SK-N-SH (cell line): ENCODE measurements around the gene NRP2. TPM values are rescaled to one million over a fixed set of nuclear protein-coding genes. Genes with fewer than 3 reads are reported as not detected.

Experiments
- CTCF ChIA-PET: fragments of 300-600, 350-600 bp; formaldehyde crosslinking; extraction: SDS; loops from one replicate; lab custom pipeline; 2021; lab: Yijun Ruan, JAX
- POLR2A ChIA-PET: fragments of 350-600 bp; sonication (Branson Sonifier 250); formaldehyde crosslinking; extraction: SDS; loops from one replicate; lab custom pipeline; 2020; ENCODE audit warnings: antibody characterized with exemption, inconsistent platforms; lab: Yijun Ruan, JAX
- DNase-seq: peaks from one replicate; pipeline ENCODE4 v3.0.0; 2012
- H2AFZ ChIP-seq: fragments of 200-600 bp; sonication (generic); 2 replicates; pipeline ENCODE4 v1.8.1; 2016; ENCODE audit warnings: antibody characterized with exemption, mild to moderate bottlenecking, low read depth
- H3F3A ChIP-seq: fragments of 200-600 bp; sonication (generic); replicated peaks from 2 replicates; pipeline ENCODE3; 2016; ENCODE audit warnings: antibody characterized with exemption, mild to moderate bottlenecking; ENCODE audit not compliant: insufficient read depth
- H3K27ac ChIP-seq, 2 experiments: fragments of 200-500 bp in 1 of 2; fragments of 200-600 bp in 1 of 2; sonication (Bioruptor generic) in 1 of 2; sonication (generic), shearing (Covaris generic) in 1 of 2; 2 replicates each; pipeline versions ENCODE4 v1.5.1 to v1.6.1; 2014 to 2016; ENCODE audit warnings: low read depth in 2 of 2, inconsistent platforms in 1 of 2, low read length in 1 of 2, mild to moderate bottlenecking in 1 of 2, mixed read lengths in 1 of 2
- H3K27me3 ChIP-seq: fragments of 200-600 bp; sonication (generic), shearing (Covaris generic); 2 replicates; pipeline ENCODE4 v1.6.1; 2016; ENCODE audit warnings: mixed run types; ENCODE audit not compliant: insufficient read depth
- H3K36me3 ChIP-seq, 2 experiments: fragments of 200-500 bp in 1 of 2; fragments of 200-600 bp in 1 of 2; sonication (Bioruptor generic) in 1 of 2; sonication (generic) in 1 of 2; replicated peaks in 1 of 2; 2 replicates each; pipeline versions ENCODE3 to v1.5.1; 2014 to 2016; ENCODE audit warnings: low read length in 1 of 2, mild to moderate bottlenecking in 1 of 2; ENCODE audit not compliant: insufficient read depth in 2 of 2, control insufficient read depth in 1 of 2
- H3K4me1 ChIP-seq, 2 experiments: fragments of 200-500 bp in 1 of 2; fragments of 200-600 bp in 1 of 2; sonication (Bioruptor generic) in 1 of 2; sonication (generic), shearing (Covaris generic) in 1 of 2; 2 replicates each; pipeline versions ENCODE4 v1.5.1 to v1.6.1; 2014 to 2016; ENCODE audit warnings: low read depth in 1 of 2, low read length in 1 of 2, mixed run types in 1 of 2; ENCODE audit not compliant: insufficient read depth in 2 of 2, control insufficient read depth in 1 of 2
- H3K4me2 ChIP-seq: fragments of 200-600 bp; sonication (generic), shearing (Covaris generic); 2 replicates; pipeline ENCODE4 v1.6.1; 2017; ENCODE audit warnings: mixed run types
- H3K4me3 ChIP-seq, 2 experiments: fragments of 200-500 bp in 1 of 2; fragments of 200-600 bp in 1 of 2; sonication (Bioruptor generic) in 1 of 2; sonication (generic), shearing (Covaris generic) in 1 of 2; 2 replicates each; pipeline versions ENCODE4 v1.5.1 to v1.8.1; 2014 to 2016; ENCODE audit warnings: low read depth in 2 of 2, inconsistent platforms in 1 of 2, low read length in 1 of 2, mild to moderate bottlenecking in 1 of 2, mixed read lengths in 1 of 2, moderate library complexity in 1 of 2
- H3K79me2 ChIP-seq: fragments of 200-600 bp; sonication (generic); 2 replicates; pipeline ENCODE4 v1.8.1; 2017; ENCODE audit warnings: mild to moderate bottlenecking; ENCODE audit not compliant: insufficient read depth
- H3K9ac ChIP-seq: fragments of 200-600 bp; sonication (generic); 2 replicates; pipeline ENCODE4 v1.6.1; 2017; ENCODE audit warnings: mixed run types
- H3K9me2 ChIP-seq: fragments of 200-600 bp; sonication (generic); 2 replicates; pipeline ENCODE4 v1.6.1; 2017; ENCODE audit warnings: mixed run types
- H3K9me3 ChIP-seq: fragments of 200-600 bp; sonication (generic); 2 replicates; pipeline ENCODE4 v1.6.1; 2017; ENCODE audit warnings: mixed run types, mild to moderate bottlenecking, moderate library complexity
- H4K20me1 ChIP-seq: fragments of 200-600 bp; sonication (generic); 2 replicates; pipeline ENCODE4 v1.6.1; 2017; ENCODE audit warnings: mild to moderate bottlenecking, mixed run types; ENCODE audit not compliant: insufficient read depth
- CTCF ChIP-seq: fragments of 200-600 bp; sonication (generic); IDR thresholded peaks from 2 replicates; pipeline ENCODE4 v1.6.1; 2017; ENCODE audit warnings: antibody characterized with exemption, mild to moderate bottlenecking, moderate library complexity
- EZH2phosphoT487 ChIP-seq: fragments of 200-600 bp; sonication (generic); IDR thresholded peaks from 2 replicates; pipeline ENCODE4 v1.6.1; 2017; ENCODE audit warnings: low read depth, mixed run types, mild to moderate bottlenecking, antibody characterized with exemption, moderate library complexity, borderline replicate concordance
- RAD21 ChIP-seq: IDR thresholded peaks from 2 replicates; pipeline ENCODE4 v1.6.1; 2012; ENCODE audit warnings: mild to moderate bottlenecking, low read length
- RFX5 ChIP-seq: IDR thresholded peaks from 2 replicates; pipeline ENCODE4 v1.6.1; 2012; ENCODE audit warnings: mild to moderate bottlenecking, improper control_type of control experiment, low read length
- SMC3 ChIP-seq: IDR thresholded peaks from 2 replicates; pipeline ENCODE4 v1.6.1; 2012; ENCODE audit warnings: low read depth, low read length, improper control_type of control experiment
- TEAD4 ChIP-seq: IDR thresholded peaks from 2 replicates; pipeline ENCODE4 v1.4.0; 2012; ENCODE audit warnings: mild to moderate bottlenecking, borderline replicate concordance; ENCODE audit not compliant: insufficient read depth
- USF2 ChIP-seq: fragments of 150-350 bp; IDR thresholded peaks from 2 replicates; pipeline ENCODE4 v1.6.1; 2017; ENCODE audit warnings: antibody characterized with exemption, low read length, low read depth, borderline replicate concordance
- ZBTB33 ChIP-seq: IDR thresholded peaks from 2 replicates; pipeline ENCODE4 v1.4.0; 2012; ENCODE audit warnings: low read depth, borderline replicate concordance
- WGBS: methylation state at CpG from one replicate; pipeline ENCODE4 v1.1.6; 2017; ENCODE audit warnings: low lambda C conversion rate; 5-methylcytosine and 5-hydroxymethylcytosine counted together
- polyA plus RNA-seq, 3 experiments: library from polyadenylated mRNA; depleted of rRNA; stranded (reverse); fragments of >200 nt; gene quantifications; 2 replicates each; pipeline ENCODE4 v1.2.3, GENCODE V29; 2012
- TF ChIP-seq, protein P1 (sequence below): fragments of 150-350 bp; IDR thresholded peaks from 2 replicates; pipeline ENCODE4 v1.6.1; 2016; ENCODE audit warnings: mild to moderate bottlenecking, low read depth, low read length

The NRP2 gene
- polyA plus RNA-seq, 1 of the 3 experiments (the other 2 are of a cell fraction) = 68.8 TPM

DNA sequence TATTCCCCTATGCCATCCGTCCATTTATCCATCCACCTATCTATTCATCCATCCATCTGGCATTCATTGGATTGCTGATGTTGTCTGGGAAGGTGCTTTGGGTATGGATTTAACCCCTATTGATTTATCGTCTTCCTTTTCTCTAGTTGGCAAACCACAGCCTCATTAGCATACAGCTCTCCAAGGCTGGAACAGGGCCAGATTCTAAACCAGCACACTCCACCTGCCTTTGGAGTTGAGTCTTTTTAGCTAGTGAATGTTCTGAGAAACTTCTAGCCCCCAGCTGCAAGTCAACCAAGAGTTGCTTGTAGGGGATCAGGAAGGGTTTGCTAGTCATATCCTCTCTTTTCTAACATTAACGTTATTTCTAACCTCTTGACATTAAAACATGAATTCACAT is 90.7 kb downstream of the NRP2 start (continued):
- TF ChIP-seq, protein P1, sequence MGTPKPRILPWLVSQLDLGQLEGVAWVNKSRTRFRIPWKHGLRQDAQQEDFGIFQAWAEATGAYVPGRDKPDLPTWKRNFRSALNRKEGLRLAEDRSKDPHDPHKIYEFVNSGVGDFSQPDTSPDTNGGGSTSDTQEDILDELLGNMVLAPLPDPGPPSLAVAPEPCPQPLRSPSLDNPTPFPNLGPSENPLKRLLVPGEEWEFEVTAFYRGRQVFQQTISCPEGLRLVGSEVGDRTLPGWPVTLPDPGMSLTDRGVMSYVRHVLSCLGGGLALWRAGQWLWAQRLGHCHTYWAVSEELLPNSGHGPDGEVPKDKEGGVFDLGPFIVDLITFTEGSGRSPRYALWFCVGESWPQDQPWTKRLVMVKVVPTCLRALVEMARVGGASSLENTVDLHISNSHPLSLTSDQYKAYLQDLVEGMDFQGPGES = no peak
- TF ChIP-seq EZH2phosphoT487 = no peak

DNA sequence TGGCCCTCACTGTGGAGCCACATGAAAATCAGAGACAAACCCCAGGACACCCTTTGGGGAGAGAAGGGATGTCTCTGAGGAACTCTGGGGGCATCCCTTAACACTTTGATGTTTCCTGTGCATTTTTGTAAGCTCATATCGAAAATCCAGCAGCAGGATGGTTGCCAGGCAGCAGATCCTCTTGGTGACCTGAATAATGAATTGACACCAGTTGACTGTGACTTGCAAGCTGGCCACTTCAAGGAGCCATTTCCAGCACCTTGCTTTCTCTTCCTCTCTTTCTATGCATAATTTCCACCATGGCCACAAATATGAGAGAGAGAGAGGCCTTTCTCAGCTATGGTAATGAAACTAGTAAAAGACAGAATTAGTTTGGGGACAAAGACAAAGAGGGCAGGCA is 91.7 kb downstream of the NRP2 start:
- no peak overlapping the region for H3K4me3 ChIP-seq
- no peak for TF ChIP-seq RFX5
- TF ChIP-seq, protein P1 = no peak
- TF ChIP-seq USF2 = no peak
- no peak for TF ChIP-seq EZH2phosphoT487
- TF ChIP-seq ZBTB33 = no peak
- TF ChIP-seq TEAD4 = no peak
- TF ChIP-seq CTCF = no peak
- TF ChIP-seq SMC3 = no peak
- TF ChIP-seq RAD21 = no peak
- H3K36me3 ChIP-seq = peaks cover 4 to 5% of the 10 kb centered on the region in 2 experiments
- WGBS = 57% methylated on average over 1 of the region's 1 CpG
- H2AFZ ChIP-seq = no peak overlapping the region
- ChIA-PET POLR2A (no interaction called here), CTCF (interaction anchor here (0.8 to 5.2 kb wide), 10 partner anchors 35 to 412 kb away, joined by 3 to 78 read pairs (median 3); no protein-coding TSS in a partner anchor)
- no peak overlapping the region for H3K27ac ChIP-seq
- H3K9ac ChIP-seq = no peak overlapping the region
- H3K79me2 ChIP-seq = no peaks in the 10 kb centered on the region
- peaks cover 9 to 24% of the 10 kb centered on the region in 2 experiments for H3K4me1 ChIP-seq
- H3K9me2 ChIP-seq = no peaks in the 10 kb centered on the region
- H4K20me1 ChIP-seq = no peaks in the 10 kb centered on the region
- no peak overlapping the region for H3K4me2 ChIP-seq
- H3K27me3 ChIP-seq = no peaks in the 10 kb centered on the region
- H3F3A ChIP-seq = peaks cover 4% of the 10 kb centered on the region
- no peaks in the 10 kb centered on the region for H3K9me3 ChIP-seq
- DNase-seq = no peak
